Endothelial cell of umbilical vein (primary cell): Measurements from ENCODE around the gene MYBPC1. TPM values are rescaled to one million over a fixed set of nuclear protein-coding genes. Genes with fewer than 3 reads are reported as not detected.

Experiments used
- BruUV-seq: library from RNA; stranded (reverse); fragments of 400-500 nt; replicated peaks from 2 replicates; lab custom pipeline; 2021; lab: Mats Ljungman, UMichigan
- CTCF ChIA-PET: fragments of 300-600, 350-600 bp; sonication (Branson Sonifier 250); formaldehyde crosslinking; loops from one replicate; lab custom pipeline; 2021; ENCODE audit warnings: antibody characterized with exemption, inconsistent platforms; lab: Charles Lee
- POLR2A ChIA-PET: fragments of 300-600, 350-600 bp; sonication (Branson Sonifier 250); formaldehyde crosslinking; loops from one replicate; lab custom pipeline; 2021; ENCODE audit warnings: antibody characterized with exemption, inconsistent platforms; lab: Charles Lee
- DNase-seq: peaks from one replicate; pipeline ENCODE4 v3.0.0-alpha.2; 2011; ENCODE audit warnings: low read depth, low spot score
- FAIRE-seq: peaks from 2 replicates; lab custom pipeline; 2011; peaks lifted over from hg19 to GRCh38; lab: Jason Lieb, UNC
- H2AFZ ChIP-seq: 2 replicates; pipeline ENCODE4 v1.6.0; 2012; ENCODE audit warnings: low read depth, low read length, control low read depth, inconsistent platforms
- H3K27ac ChIP-seq: 2 replicates; pipeline ENCODE4 v1.5.1; 2011; ENCODE audit warnings: low read depth, mild to moderate bottlenecking, control low read depth, low read length, moderate library complexity; ENCODE audit not compliant: insufficient read depth
- H3K27me3 ChIP-seq, 2 experiments: 2 replicates each; pipeline versions ENCODE4 v1.6.0 to v1.6.1; 2011; ENCODE audit warnings: low read length in 2 of 2, mixed read lengths in 1 of 2; ENCODE audit not compliant: control insufficient read depth in 2 of 2, insufficient read depth in 2 of 2
- H3K36me3 ChIP-seq, 2 experiments: 2 replicates in 1 of 2; 3 replicates in 1 of 2; pipeline ENCODE4 v1.5.1; 2011; ENCODE audit warnings: low read length in 2 of 2, mild to moderate bottlenecking in 1 of 2, moderate library complexity in 1 of 2; ENCODE audit not compliant: control insufficient read depth in 2 of 2, insufficient read depth in 2 of 2; ENCODE audit errors: extremely low read depth in 1 of 2
- H3K4me1 ChIP-seq: 3 replicates; pipeline ENCODE4 v1.5.1; 2011; ENCODE audit warnings: mild to moderate bottlenecking, low read length; ENCODE audit not compliant: control insufficient read depth, insufficient read depth; ENCODE audit errors: extremely low read depth
- H3K4me2 ChIP-seq: 2 replicates; pipeline ENCODE4 v1.6.1; 2011; ENCODE audit warnings: low read length, control low read depth, mixed read lengths; ENCODE audit not compliant: insufficient read depth
- H3K4me3 ChIP-seq, 3 experiments: fragments of 200-600 bp in 1 of 3; sonication (generic), shearing (Covaris generic) in 1 of 3; replicated peaks in 1 of 3; 2 replicates each; pipeline ENCODE4 v1.5.1; 2011 to 2016; ENCODE audit warnings: control low read depth in 3 of 3, low read length in 3 of 3, mild to moderate bottlenecking in 2 of 3, inconsistent platforms in 1 of 3, low read depth in 1 of 3, moderate library complexity in 1 of 3; ENCODE audit not compliant: insufficient read depth in 1 of 3
- H3K79me2 ChIP-seq: 2 replicates; pipeline ENCODE4 v1.6.0; 2012; ENCODE audit warnings: low read length, inconsistent platforms; ENCODE audit not compliant: control insufficient read depth, insufficient read depth
- H3K9ac ChIP-seq: replicated peaks from 2 replicates; pipeline ENCODE3; 2011; ENCODE audit warnings: low read length, control low read depth; ENCODE audit not compliant: insufficient read depth; ENCODE audit errors: extremely low read depth
- H3K9me1 ChIP-seq: replicated peaks from 3 replicates; pipeline ENCODE4 v1.6.0; 2011; ENCODE audit warnings: mild to moderate bottlenecking, low read length; ENCODE audit not compliant: control insufficient read depth, insufficient read depth; ENCODE audit errors: extremely low read depth
- H3K9me3 ChIP-seq: replicated peaks from 2 replicates; pipeline ENCODE4 v1.5.1; 2012; ENCODE audit warnings: low read length, inconsistent platforms; ENCODE audit not compliant: control insufficient read depth, insufficient read depth
- H4K20me1 ChIP-seq: replicated peaks from 2 replicates; pipeline ENCODE3; 2011; ENCODE audit warnings: mild to moderate bottlenecking, low read length; ENCODE audit not compliant: control insufficient read depth, insufficient read depth; ENCODE audit errors: extremely low read depth
- EZH2 ChIP-seq: IDR thresholded peaks from 2 replicates; pipeline ENCODE4 v1.6.1; 2012; ENCODE audit warnings: borderline replicate concordance, low read depth, mild to moderate bottlenecking, moderate library complexity, low read length, inconsistent platforms; ENCODE audit not compliant: severe bottlenecking
- FOS ChIP-seq: IDR thresholded peaks from 2 replicates; pipeline ENCODE4 v1.6.1; 2011; ENCODE audit warnings: mild to moderate bottlenecking, low read length, moderate library complexity, borderline replicate concordance; ENCODE audit not compliant: insufficient read depth
- GATA2 ChIP-seq: IDR thresholded peaks from 2 replicates; pipeline ENCODE4 v1.7.0; 2011; ENCODE audit warnings: low read depth, mild to moderate bottlenecking, moderate library complexity, mixed read lengths, low read length; ENCODE audit not compliant: insufficient read length, insufficient read depth
- JUN ChIP-seq: IDR thresholded peaks from 2 replicates; pipeline ENCODE4 v1.6.1; 2011; ENCODE audit warnings: borderline replicate concordance, low read depth; ENCODE audit not compliant: insufficient read length, insufficient read depth
- MYC ChIP-seq: IDR thresholded peaks from one replicate; pipeline ENCODE4 v1.6.1; 2011; ENCODE audit warnings: mild to moderate bottlenecking, low read depth, low read length
- POLR2A ChIP-seq: IDR thresholded peaks from 2 replicates; pipeline ENCODE4 v1.6.1; 2012; ENCODE audit warnings: low read depth, mild to moderate bottlenecking, control low read depth, low read length
- POLR2AphosphoS5 ChIP-seq: IDR thresholded peaks from 2 replicates; pipeline ENCODE4 v1.6.1; 2012; ENCODE audit warnings: low read depth, mild to moderate bottlenecking, control low read depth, low read length, moderate library complexity; ENCODE audit not compliant: insufficient read depth
- dilution Hi-C: fragments of 300-500 bp; cut with MboI; formaldehyde crosslinking; loops from one replicate; pipeline ENCODE4 v1.15.0; 2019; ENCODE audit warnings: low sequenced_read_pairs; ENCODE audit not compliant: extremely low pct_ligation_motif_present
- intact Hi-C: fragments of 100-400 bp; cut with micrococcal nuclease; formaldehyde crosslinking; loops from one replicate; pipeline ENCODE4 v1.10.0; 2022
- polyA plus RNA-seq, 4 experiments: library from polyadenylated mRNA; depleted of rRNA in 3 of 4; stranded (reverse) in 3 of 4; unstranded in 1 of 4; fragments of >200 nt; gene quantifications; 2 replicates each; pipeline versions ENCODE4 v1.2.1 to v1.2.3, GENCODE V29; 2011 to 2012; ENCODE audit warnings: missing spikeins in 1 of 4
- total RNA-seq: library from RNA; stranded (reverse); gene quantifications from 2 replicates; pipeline ENCODE4 v1.2.3, GENCODE V29; 2021
- TF ChIP-seq, protein P1 (sequence below): IDR thresholded peaks from 2 replicates; pipeline ENCODE4 v1.6.1; 2011; ENCODE audit not compliant: insufficient read depth, insufficient read length
- TF ChIP-seq, protein P2 (sequence below), 2 donors: IDR thresholded peaks; 1 replicate in 1 of 2; 2 replicates in 1 of 2; pipeline ENCODE4 v1.5.1; 2011; ENCODE audit warnings: low read length in 2 of 2, mild to moderate bottlenecking in 2 of 2, moderate library complexity in 2 of 2, control low read depth in 1 of 2, inconsistent platforms in 1 of 2, low read depth in 1 of 2; ENCODE audit not compliant: insufficient read depth in 1 of 2; ENCODE audit errors: extremely low read depth in 1 of 2

Gene MYBPC1
- total and polyA plus RNA-seq, 2 donors (not counting 3 experiments of a cell fraction or from before 2014, with no cell fraction given), result not detected

DNA sequence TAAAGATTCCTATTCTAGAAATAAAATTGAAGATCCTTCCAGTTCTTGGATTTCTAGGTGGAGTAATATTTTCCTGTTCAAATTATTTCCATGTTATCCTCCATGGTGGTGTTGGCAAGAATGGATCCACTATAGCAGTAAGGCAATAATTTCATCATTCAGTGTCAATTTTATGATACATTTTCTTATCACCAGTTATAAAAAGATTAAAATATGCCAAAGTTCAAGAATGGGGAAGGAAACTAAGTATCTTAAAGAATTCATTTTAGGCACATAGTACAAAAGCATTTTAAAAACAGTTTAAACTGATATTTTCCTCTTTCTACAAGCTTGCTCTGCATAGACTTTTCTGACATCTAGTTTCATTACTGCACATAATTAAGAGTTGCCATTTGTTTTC is 125.3 kb downstream of the MYBPC1 start:
- no peaks in the 10 kb centered on the region for H3K4me1 ChIP-seq
- dilution Hi-C loops, result no loop called here

More for the DNA sequence above, 125.3 kb downstream of the MYBPC1 start:
- no peak overlapping the region for H3K4me3 ChIP-seq
- BruUV-seq, result no TSS peak
- TF ChIP-seq, protein P1, sequence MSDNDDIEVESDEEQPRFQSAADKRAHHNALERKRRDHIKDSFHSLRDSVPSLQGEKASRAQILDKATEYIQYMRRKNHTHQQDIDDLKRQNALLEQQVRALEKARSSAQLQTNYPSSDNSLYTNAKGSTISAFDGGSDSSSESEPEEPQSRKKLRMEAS, result no peak
- TF ChIP-seq JUN (no peak), MYC (no peak), FOS (no peak), GATA2 (no peak), POLR2A (no peak), POLR2AphosphoS5 (no peak), EZH2 (no peak)
- TF ChIP-seq, protein P2, sequence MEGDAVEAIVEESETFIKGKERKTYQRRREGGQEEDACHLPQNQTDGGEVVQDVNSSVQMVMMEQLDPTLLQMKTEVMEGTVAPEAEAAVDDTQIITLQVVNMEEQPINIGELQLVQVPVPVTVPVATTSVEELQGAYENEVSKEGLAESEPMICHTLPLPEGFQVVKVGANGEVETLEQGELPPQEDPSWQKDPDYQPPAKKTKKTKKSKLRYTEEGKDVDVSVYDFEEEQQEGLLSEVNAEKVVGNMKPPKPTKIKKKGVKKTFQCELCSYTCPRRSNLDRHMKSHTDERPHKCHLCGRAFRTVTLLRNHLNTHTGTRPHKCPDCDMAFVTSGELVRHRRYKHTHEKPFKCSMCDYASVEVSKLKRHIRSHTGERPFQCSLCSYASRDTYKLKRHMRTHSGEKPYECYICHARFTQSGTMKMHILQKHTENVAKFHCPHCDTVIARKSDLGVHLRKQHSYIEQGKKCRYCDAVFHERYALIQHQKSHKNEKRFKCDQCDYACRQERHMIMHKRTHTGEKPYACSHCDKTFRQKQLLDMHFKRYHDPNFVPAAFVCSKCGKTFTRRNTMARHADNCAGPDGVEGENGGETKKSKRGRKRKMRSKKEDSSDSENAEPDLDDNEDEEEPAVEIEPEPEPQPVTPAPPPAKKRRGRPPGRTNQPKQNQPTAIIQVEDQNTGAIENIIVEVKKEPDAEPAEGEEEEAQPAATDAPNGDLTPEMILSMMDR (IDR thresholded peaks at IDR 0.05; ENCODE audit: extremely low read depth in 1 of 2, insufficient read depth in 1 of 2, low read depth in 1 of 2, low read length in 2 of 2), result no peak
- H4K20me1 ChIP-seq, result no peaks in the 10 kb centered on the region
- H3K27me3 ChIP-seq, result no peaks in the 10 kb centered on the region
- no peak overlapping the region for H3K4me2 ChIP-seq
- intact Hi-C loops, result no loop called here
- H3K79me2 ChIP-seq, result no peaks in the 10 kb centered on the region
- CTCF ChIA-PET, result no interaction called here
- no peak overlapping the region for H3K27ac ChIP-seq
- FAIRE-seq, result no peak
- no peaks in the 10 kb centered on the region for H3K36me3 ChIP-seq
- no peak overlapping the region for H3K9ac ChIP-seq
- POLR2A ChIA-PET, result no interaction called here
- H3K9me1 ChIP-seq, result no peaks in the 10 kb centered on the region
- no peaks in the 10 kb centered on the region for H3K9me3 ChIP-seq
- no peak for DNase-seq
- H2AFZ ChIP-seq, result no peak overlapping the region
